NCI-H2029 treated with DMSO at 0.1 percent for 48 hours (cell line): ENCODE results near the gene IP6K3.

ENCODE experiments used
- DNase-seq: peaks from one replicate; lab custom pipeline; 2025; lab: John Stamatoyannopoulos, UW

Gene IP6K3

GRCh38 chr6:33704215-33705066, 42.3 kb downstream of the IP6K3 start:
- no peak for DNase-seq

GRCh38 chr6:33702345-33702977, 44.2 kb downstream of the IP6K3 start:
- no peak for DNase-seq

- DNase-seq, result no peak
These were observed 46.2 kb downstream of the IP6K3 start for GRCh38 chr6:33700391-33701050.

GRCh38 chr6:33699739-33700138, 47.0 kb downstream of the IP6K3 start:
- DNase-seq, result no peak

GRCh38 chr6:33699131-33699530, 47.6 kb downstream of the IP6K3 start:
- DNase-seq, result no peak

- DNase-seq, result no peak
These were observed 48.2 kb downstream of the IP6K3 start for GRCh38 chr6:33698494-33698893.

- DNase-seq, result no peak
These were observed 48.9 kb downstream of the IP6K3 start for GRCh38 chr6:33697845-33698244.

- peak; percentile 89 for DNase-seq
These were observed 49.9 kb downstream of the IP6K3 start for GRCh38 chr6:33696548-33697518.

GRCh38 chr6:33696076-33696475, 50.6 kb downstream of the IP6K3 start:
- DNase-seq, result no peak

- DNase-seq, result no peak
These were observed 51.2 kb downstream of the IP6K3 start for GRCh38 chr6:33695451-33695887.

- DNase-seq, result no peak
These were observed 51.7 kb downstream of the IP6K3 start for GRCh38 chr6:33694977-33695376.

- no peak for DNase-seq
These were observed 52.2 kb downstream of the IP6K3 start for GRCh38 chr6:33694401-33694931.

GRCh38 chr6:33693186-33694105, 53.3 kb downstream of the IP6K3 start:
- DNase-seq, result no peak

GRCh38 chr6:33692760-33693158, 53.9 kb downstream of the IP6K3 start:
- DNase-seq, result no peak

GRCh38 chr6:33692078-33692759, 54.5 kb downstream of the IP6K3 start:
- DNase-seq, result no peak

- DNase-seq, result no peak
These were observed 55.1 kb downstream of the IP6K3 start for GRCh38 chr6:33691456-33692077.

- DNase-seq, result no peak
These were observed 55.9 kb downstream of the IP6K3 start for GRCh38 chr6:33690766-33691165.

- no peak for DNase-seq
These were observed 56.8 kb downstream of the IP6K3 start for GRCh38 chr6:33689879-33690278.

- DNase-seq, result no peak
These were observed 57.6 kb downstream of the IP6K3 start for GRCh38 chr6:33689148-33689494.
